ENCODE data around the gene RHOD. TPM values are rescaled to one million over a fixed set of nuclear protein-coding genes. Genes with fewer than 3 reads are reported as not detected.

Gene RHOD
- total and polyA plus RNA-seq, 2 of the 8 experiments (the other 6 are each of a cell fraction or from before 2014, with no cell fraction given) = 12.1 to 17.6 TPM

- no peak overlapping the region for H2BK120ac ChIP-seq (replicated peaks; ENCODE audit: low read depth, low read length)
- no peak overlapping the region for H3K9ac ChIP-seq (replicated peaks in 1 of 4; ENCODE audit: extremely low read depth in 1 of 4, low read depth in 3 of 4, low read length in 3 of 4)
- no peak overlapping the region for H3K4me2 ChIP-seq (ENCODE audit: insufficient read depth in 1 of 2, low read depth in 2 of 2, low read length in 2 of 2)
- DNase-seq (ENCODE audit: low read depth in 1 of 2, low spot score in 2 of 2) = no peak
- WGBS, 2 experiments (ENCODE audit: extremely low coverage in 1 of 2, insufficient coverage in 1 of 2, insufficient read length in 1 of 2, insufficient replicate concordance in 2 of 2, low coverage in 1 of 2, low lambda C conversion rate in 2 of 2, missing lambda C conversion rate in 1 of 2) = 94% methylated on average over 2 of the region's 2 CpGs; no CpG with 5 or more reads in 1 of the 2 experiments
- H4K91ac ChIP-seq (replicated peaks; ENCODE audit: insufficient read length, low read length) = no peak overlapping the region
- no peaks in the 10 kb centered on the region for H3K27me3 ChIP-seq (replicated peaks in 1 of 4; ENCODE audit: control insufficient read depth in 3 of 4, extremely low read depth in 1 of 4, insufficient read depth in 3 of 4, low read length in 3 of 4)
- no peaks in the 10 kb centered on the region for H3K4me1 ChIP-seq (replicated peaks in 1 of 4; ENCODE audit: control insufficient read depth in 3 of 4, insufficient read depth in 4 of 4, low read length in 3 of 4)
- no peak overlapping the region for H3K56ac ChIP-seq (replicated peaks; ENCODE audit: insufficient read length, low read depth, low read length)
- H4K20me1 ChIP-seq (replicated peaks in 1 of 2; ENCODE audit: control insufficient read depth in 1 of 2, insufficient read depth in 2 of 2, low read length in 2 of 2) = no peaks in the 10 kb centered on the region
- ChIA-PET POLR2A (ENCODE audit: partially characterized antibody) (interaction anchor here (0.6 kb wide), 1 partner anchor 236 kb away, joined by 3 read pairs; no protein-coding TSS in a partner anchor), CTCF (ENCODE audit: partially characterized antibody) (interaction anchor here (0.6 to 2.0 kb wide), 10 partner anchors 10 to 216 kb away, joined by 3 to 5 read pairs (median 3); no protein-coding TSS in a partner anchor)
- no peak overlapping the region for H2AFZ ChIP-seq (ENCODE audit: low read length)
- H3K14ac ChIP-seq (ENCODE audit: insufficient read length) = no peak overlapping the region
- H2BK20ac ChIP-seq (ENCODE audit: low read length) = no peak overlapping the region
- H3K79me2 ChIP-seq (ENCODE audit: control insufficient read depth in 1 of 2, insufficient read depth in 2 of 2, low read length in 2 of 2) = no peaks in the 10 kb centered on the region
- no peak overlapping the region for H3K4ac ChIP-seq (replicated peaks; ENCODE audit: insufficient read length, low read depth, low read length)
- H3K9me3 ChIP-seq (ENCODE audit: insufficient read depth in 2 of 2, low read depth in 1 of 2, low read length in 1 of 2) = no peaks in the 10 kb centered on the region
- no peak overlapping the region for H2BK15ac ChIP-seq (ENCODE audit: low read length)
- no peaks in the 10 kb centered on the region for H3K23me2 ChIP-seq (ENCODE audit: low read depth, low read length)
- TF ChIP-seq NRF1 (IDR thresholded peaks at IDR 0.05; ENCODE audit: low read depth, low read length) (no peak), NANOG (IDR thresholded peaks at IDR 0.05; ENCODE audit: insufficient read depth, low read depth, low read length, poor library complexity, severe bottlenecking) (no peak)
- no peak overlapping the region for H2BK5ac ChIP-seq (ENCODE audit: low read depth, low read length)
- H3K27ac ChIP-seq (ENCODE audit: low read depth, low read length) = no peak overlapping the region
- H3K79me1 ChIP-seq (ENCODE audit: low read depth, low read length) = no peaks in the 10 kb centered on the region
- no peak overlapping the region for H3K4me3 ChIP-seq (ENCODE audit: extremely low read depth in 1 of 4, insufficient read depth in 2 of 4, low read depth in 3 of 4, low read length in 4 of 4)
- H2BK12ac ChIP-seq (ENCODE audit: low read depth, low read length) = no peak overlapping the region
- H4K5ac ChIP-seq (ENCODE audit: insufficient read length, low read depth, low read length) = no peak overlapping the region
- no peak overlapping the region for H4K8ac ChIP-seq (ENCODE audit: extremely low read depth, insufficient read depth, low read length)
- H2AK5ac ChIP-seq (ENCODE audit: low read depth, low read length) = no peak overlapping the region
- H3K18ac ChIP-seq (ENCODE audit: extremely low read depth, low read length) = no peak overlapping the region
- H3K36me3 ChIP-seq (ENCODE audit: control insufficient read depth in 2 of 4, insufficient read depth in 4 of 4, low read length in 3 of 4) = no peaks in the 10 kb centered on the region
- H3K23ac ChIP-seq (ENCODE audit: insufficient read length) = no peak overlapping the region
- FAIRE-seq = no peak
Measured at GRCh38 chr11:67105964-67106363, 49.3 kb downstream of the RHOD start.

All from H1 (cell line).